Activated CD8-positive, alpha-beta memory T cell treated with anti-CD3 and anti-CD28 coated beads for 1 hour (primary cell): ENCODE measurements around the gene MEX3D.

Experiments
- DNase-seq, 2 donors: peaks; one replicate each; pipeline ENCODE4 v3.0.0-alpha.2; 2020; ENCODE audit warnings: low read depth in 1 of 2; ENCODE audit errors: extremely low read depth in 1 of 2

Gene MEX3D

DNA sequence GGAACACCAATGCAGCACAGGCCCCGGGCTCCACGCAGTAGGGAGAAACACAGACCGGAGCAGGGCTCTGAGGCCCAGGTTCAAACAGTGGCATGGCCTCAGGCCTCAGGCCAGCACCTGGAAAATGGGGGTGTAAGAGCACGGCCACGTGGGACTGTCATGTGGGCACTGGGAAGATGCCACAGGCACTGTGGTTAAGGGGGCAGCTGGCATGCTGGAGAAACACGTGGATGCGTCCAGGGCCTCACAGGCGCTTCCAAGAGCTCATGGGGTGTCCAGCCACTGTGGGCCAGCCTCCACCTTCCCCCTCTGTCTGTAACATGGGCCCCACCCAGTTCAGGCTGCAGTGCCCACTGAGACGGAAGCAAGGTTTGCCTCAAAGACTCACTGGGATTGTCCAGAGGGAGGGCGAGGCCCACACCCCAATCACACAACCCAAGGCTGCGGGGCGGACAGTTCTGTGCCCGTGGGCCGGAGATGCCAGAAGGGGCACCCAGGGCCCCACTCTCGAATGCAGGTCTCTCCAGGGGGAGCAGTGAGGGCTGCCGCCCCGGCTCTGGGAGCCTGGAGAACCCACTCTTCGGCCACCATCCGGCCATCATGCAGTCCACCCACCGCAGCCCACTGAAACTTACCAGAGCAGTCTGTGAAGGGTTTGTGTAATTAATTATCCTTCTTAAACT, 30.8 kb upstream of the MEX3D start:
- DNase-seq: no peak

DNA sequence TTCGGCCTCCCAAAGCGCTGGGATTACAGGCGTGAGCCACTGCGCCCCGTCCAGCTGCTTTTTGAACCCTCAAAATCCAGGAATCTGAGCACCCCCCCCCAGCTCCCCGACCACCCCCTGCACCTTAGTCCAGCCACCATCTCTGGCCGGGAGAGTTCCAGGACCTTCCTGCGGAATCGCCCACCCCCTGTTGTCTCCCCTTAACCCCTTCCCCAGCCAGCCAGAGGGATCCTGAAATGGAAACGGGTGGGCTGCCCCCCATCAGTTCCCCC, 25.3 kb upstream of the MEX3D start:
- DNase-seq: no peak

DNA sequence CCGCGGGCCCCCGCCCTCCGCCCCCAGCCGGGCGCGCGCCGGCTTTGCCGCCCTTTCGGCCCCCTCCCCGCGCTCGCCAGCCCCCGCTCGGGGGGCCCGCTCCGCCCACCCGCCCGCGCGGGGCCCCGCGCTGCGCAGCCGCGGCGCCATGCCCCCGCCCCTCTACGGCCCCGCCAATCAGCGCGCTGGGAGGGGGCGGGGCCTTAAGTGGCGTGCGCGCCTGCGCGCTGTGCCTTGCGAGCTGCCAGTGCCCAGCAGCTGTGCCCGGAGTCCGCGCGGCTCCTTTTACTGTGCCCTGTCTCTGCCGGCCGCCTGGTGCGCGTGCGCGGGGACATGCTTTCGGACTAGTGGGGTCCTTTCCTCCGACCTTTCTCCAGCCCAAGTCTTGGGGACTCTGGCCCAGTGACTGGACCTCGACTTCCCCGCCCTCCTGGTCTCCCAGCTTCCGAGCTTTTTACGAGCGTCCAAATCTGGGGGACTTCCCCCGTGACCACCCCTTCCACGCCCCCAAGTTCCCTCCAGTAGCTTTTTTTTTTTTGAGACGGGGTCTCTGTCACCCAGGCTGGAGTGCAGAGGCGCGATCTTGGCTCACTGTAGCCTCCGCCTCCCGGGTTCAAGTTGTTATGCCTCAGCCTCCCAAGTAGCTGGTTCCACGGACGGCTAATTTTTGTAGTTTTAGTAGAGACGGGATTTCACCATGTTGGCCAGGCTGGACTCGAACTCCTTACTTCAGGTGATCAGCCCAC, 24.8 kb upstream of the MEX3D start, which contains the start of gene MBD3:
MBD3 (minus strand) TSS at position 111 of the 746 bp plus-strand sequence. CDS start 234 bp downstream, outside the sequence.
- peak; percentile 53 to 84 for DNase-seq

DNA sequence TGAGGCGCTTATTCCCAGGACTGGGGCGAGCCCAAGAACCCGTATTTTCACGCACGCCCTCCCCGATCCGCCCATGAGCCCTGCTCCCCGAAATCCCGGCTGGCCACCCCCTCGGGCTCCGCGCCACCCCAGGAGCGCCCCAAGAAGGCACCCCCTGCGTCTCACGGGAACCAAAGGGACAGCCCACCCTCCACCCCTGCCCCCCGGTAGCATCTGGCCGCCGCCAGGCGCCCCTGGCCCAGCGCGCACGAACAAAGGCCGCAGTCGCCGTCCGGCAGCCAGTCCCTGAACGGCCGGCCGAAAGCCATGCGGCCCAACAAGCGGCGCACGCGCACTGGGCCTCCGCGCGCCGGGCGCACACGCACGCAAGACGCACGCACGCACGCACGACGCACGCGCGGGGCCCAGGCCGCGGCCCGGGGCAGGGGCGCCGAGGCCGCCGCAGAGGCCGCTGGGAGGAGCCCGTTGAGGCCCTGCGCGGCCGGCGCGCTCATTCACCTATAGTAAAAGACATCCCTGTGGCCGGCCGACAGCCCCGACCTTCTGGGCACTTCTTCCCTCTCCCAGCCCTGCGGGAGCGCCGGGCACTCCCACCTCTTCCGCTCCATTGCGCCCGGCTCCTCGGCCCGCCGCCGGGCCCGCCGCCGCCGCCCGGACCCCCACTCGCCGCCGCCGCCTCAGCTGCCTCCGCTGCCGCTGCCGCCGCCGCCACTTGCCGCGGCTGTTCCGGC, 24.1 kb upstream of the MEX3D start:
- DNase-seq: peak; percentile 44 to 73

DNA sequence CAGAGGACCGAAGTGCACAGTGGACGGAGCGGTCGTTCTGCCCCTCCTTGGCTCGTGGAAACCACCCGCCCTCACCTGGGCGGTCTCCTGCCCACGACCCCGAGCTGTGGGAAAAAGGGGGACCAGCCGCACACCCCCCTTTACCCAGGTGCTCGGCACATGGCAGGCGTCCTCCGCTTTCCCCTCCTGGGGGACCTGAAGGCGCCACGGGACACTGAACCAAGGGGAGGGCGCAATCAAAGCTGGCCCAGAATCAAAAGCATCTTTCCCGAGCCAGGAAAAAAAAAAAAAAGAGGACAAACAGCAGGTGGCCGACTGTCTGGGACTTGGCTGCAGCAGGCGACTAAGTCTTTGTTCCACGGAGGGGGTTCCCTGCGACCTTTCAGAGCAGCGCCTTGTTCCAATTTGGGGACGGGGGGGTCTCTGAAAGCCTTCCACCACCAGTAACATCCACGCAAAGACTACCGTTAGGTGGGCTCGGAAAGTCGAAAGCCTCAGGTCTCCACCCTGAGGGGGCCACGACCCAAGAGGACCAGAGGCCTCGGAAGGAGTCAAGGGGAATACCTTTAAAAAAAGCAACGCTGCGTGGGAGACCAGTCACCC, 23.4 kb upstream of the MEX3D start:
- DNase-seq: no peak

DNA sequence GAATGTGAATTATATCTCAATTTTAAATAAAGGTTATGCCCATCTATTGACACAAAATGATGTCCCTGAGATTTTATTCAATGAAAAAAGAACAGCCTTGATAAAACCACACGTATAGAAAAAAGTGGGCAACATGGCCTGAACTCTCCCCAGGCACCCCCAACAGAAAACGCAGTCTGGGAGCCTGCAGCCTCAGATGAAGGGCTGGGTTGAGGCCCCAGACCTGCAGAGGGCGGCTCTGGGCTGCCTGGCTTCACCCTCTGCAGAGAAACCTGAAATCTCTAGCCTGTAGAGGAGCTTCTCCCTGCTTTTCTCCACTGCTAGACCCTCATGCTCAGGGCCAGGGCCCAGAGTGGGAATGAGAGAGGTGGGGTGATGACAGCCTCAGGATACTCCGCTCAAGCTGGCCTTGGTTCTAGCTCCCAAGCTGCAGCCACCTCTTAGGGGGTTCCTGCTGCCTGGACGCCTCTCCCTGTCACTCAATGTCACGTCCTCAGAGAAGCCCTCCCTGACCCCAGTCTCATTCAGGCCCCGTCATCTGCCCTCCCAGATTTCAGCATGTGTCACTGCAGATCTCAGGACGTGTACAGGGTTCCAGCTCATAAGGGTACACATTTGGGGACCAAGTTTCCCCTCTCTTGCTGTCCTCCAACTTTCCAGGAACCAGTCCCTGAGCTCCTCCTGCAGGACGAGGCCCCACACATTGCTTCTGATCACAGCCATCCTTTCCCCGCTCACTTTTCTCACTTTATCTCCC, 22.7 kb upstream of the MEX3D start:
- no peak for DNase-seq

DNA sequence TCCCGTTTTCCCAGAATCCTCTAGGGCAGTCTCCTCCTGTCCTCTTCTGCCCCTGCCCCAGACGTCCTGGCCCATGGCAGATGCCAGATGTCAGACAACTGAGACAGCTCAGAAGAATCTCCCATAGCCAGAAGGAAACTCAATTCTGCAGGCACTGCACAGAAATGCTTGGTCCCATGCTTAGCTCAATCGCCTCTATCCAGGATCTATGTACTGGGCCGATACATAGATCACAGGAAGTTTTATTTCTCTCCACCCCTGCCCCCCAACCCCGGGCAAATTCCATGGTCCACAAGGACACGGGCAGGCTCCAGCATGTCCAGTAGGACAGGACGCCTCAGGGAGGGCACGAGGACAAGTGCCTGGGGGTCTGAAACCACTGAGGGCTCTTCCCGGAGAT, 19.7 kb upstream of the MEX3D start:
- DNase-seq: no peak

DNA sequence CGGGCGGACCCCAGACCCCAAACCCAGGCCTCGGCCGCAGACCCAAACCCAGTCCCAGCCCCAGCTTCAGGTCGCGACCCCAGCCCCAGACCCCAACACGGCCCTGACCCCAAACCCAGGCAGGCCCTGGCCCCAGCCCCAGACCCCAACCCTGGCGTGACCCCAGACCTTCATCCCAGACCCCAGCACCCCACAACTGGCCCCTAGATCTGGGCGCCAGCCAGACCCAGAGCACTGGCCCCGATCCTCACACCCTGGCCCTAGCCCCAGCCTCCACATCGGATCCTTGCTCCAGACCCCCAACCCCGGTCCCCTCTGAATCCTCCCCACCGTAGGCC, 17.1 kb upstream of the MEX3D start:
- DNase-seq: no peak

DNA sequence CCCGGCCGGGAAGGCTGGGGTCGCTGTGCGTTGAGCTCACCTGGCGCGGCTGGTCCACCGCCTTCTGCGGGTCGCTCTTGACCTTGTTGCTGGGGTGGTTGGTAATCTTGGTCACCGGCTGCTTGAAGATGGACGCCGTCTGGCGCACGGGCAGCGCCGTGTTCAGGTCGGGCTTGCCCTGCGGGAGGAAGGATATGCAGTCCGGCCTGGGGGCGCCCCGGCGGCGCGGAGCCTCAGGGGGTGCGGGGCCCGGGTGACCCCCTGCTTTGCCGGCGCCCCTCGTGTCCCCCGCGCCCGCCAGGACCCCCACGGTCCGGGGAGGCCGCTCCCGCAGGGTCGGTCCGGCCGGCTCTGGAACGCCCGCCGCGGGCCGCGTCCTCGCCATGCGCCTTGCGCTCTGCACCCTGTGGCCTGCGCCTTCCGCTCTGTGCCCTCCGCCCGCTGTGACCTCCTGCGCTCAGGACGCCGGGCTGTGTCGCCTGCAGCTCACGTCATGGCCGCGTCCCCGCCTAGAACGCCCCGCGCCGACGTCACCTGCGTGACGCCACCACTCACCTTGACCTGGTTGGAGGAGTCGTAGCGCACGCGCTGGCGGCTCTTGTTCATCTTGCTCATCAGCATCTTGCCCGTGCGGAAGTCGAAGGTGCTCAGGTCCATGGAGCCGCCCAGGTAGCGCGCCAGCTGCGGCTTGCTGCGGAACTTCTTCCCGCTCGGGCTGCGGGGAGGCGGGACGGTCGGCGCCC, 16.5 kb upstream of the MEX3D start:
- DNase-seq: no peak

DNA sequence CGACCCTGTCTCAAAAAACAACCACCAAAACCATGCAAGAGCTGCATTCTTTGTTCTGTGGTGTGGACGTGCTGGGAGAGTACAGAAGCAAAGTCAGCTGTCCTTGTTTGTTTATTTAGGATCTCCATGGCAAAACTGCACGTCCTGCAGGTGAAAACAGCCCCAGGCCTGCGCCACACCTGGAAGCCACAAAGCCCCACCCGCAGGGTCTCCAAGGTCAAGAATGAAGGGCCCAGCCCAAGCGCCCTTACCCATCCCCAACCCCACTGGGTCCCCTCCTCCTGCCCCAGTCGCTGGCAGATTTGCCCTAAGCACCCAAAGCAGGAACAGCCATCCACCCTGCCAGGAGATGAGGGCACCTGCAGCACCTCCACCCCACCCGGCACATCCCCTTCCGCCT, 14.1 kb upstream of the MEX3D start:
- no peak for DNase-seq

DNA sequence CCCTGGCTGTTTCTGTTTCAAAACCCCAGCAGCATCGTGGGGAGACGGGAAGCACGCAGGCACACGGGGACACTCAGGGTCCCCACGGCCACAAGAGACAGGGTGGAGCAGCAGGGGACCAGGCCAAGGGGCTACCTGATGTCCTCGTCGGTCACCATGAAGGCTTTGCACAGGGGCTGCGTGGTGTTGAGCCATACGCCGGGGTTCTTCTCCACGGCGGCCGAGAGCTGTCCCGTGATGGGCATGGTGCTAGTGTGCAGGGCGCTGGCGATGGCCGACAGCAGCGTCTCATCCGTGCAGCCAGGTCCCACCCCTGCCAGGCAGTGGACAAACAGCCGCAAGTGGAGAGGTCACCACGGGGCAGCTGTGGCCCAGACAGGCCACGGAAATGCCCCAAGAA, 12.8 kb upstream of the MEX3D start:
- no peak for DNase-seq

DNA sequence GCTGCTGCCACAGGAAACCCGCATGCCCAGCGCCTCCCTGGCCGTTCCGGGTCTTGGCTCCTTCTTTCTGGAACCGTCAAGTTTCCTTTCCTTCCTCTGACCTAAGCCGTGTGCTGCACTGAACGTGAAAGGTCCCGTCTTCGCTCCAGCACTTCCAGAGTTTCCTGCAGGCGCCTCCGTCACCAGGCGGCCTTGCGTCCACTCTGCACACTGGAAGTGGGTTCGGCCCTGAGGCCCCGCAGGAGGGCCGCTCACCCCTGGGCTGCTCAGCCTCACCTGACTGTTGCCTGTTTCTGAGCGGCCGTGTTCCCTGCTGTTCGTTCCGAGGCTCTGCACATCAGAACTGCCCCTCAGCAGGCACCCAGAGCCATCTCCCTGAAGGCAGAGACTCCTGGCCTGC, 12.3 kb upstream of the MEX3D start:
- no peak for DNase-seq

DNA sequence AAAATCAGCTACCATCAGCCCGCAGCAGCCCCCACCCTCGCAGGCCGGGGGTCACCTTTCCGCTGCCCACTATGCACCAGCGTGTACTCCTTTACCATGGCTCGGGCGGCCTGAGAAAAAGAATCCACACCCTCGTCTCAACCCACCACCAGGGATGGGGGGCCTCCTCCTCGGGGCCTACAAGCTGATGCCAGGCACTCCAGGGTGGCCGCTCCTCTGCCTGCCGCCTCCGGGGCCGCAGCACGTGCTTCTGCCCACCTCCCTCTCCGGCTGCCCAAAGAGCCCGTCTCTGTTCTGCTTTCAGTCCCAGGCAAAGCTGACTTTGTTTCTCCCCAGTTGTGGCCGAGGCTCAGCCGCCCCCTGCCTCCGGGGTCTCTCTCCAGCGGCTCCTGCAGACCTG, 11.1 kb upstream of the MEX3D start:
- no peak for DNase-seq

DNA sequence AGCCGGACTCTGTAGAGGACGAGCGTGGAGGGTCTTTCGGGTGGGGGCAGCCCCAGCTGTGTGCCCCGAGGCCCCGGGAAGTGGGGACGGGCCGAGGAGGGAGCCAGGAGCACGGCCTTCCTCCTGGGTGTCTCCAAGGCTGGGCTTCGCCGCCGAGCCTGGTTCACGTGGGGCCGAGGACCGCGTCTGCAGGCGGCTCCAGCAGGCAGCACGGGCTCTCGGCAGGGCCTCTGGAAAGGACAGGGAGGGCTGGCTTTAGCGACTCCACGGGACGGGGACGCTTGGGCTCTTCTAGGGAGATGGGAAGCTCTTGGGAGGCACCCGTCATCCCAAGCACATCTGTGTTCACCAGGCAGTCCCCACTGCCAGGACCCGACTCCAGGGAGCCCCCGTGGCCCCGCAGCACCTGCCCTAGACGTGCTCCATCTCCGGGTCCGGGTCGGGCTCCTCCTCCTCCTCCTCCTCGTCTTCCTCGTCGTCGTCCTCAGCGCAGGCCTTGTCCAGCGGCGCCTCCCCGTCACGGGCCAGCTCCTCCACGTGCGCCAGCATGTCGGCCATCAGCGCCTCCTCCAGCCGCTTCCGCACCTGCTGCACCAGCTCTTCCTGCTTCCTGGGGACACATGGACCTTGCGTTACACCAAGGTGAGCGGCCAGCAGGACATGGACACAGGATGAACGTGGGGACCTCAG, 9.9 kb upstream of the MEX3D start:
- DNase-seq: no peak

DNA sequence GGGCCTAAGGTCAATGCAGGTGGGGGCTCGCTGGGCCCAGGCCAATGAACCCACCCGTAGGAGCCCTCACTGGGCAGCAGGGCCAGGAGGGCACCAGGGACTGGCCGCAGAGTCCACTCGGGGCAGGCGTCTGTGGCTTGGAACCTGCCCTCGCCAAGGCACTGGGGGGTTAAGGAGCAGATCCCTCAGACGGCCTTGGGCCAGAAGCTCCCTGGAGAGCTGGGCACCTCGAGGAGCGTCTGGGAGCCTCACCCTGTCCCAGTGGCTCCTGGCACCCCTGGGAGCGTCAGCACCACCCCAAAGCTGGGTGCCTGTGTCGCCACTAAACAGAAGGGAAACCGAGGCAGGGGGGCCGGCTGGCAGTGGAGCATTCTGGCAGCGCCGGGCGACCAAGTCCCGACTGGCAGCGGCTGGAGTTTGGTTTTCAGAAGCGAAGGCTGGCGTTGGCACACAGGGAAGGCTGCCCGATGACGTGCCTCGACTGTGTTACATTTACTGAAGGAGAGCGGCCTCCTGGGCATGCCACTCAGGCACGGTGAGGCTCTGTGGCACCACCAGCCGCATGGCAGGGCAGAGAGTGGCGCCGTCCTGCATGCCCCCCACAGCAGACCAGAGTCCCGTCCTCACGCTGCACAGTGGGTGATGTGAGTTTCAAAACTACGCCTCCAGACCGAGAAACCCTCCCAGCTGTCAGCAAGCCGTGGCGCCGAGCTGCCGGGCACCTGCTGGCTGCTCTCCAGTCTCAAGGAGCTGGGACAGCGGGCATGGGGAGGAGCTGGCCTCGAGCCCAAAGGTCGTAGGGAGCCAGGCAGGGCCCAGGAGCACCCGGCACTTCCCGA, 9.2 kb upstream of the MEX3D start:
- DNase-seq: no peak

DNA sequence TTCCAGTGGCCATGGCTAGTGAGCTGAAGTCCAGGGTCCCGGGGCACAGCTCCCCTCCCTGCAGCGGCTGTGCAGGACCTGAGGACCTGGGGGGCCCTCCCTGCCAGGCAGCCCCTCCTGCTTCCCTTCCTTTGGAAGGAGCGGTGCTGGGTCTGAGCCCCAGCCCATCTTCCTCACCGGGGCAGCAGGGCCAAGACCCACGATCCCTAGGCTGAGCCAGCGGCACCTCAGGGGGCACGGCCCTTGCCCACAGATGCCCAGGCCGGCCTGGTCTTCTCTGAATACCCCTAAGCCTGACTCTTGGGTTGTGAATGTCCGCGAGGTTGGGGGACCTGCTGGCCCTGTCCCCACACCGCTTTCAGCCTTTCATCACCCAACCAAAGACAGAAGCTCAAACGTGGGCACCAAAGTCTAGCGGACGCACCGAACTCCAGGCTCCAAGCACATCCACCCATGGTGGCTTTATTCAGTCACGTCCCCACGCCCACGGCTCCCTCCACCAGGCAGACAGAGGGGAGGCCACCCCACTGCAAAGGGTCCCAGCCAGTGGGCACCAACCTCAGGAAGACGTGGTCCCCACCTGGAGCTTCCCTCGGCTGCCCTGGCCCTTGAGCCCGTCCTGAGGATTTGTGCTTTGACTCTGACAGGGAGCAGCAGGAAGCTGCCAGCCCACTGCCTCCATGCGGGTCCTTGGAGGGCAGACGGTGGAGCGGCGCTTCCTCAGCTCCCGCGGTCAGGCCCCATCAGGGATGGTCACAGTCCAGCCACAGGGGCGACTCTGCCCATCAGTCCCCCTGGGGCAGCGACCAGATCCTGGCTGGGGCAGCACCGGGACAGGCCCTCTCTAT, 8.3 kb upstream of the MEX3D start:
- no peak for DNase-seq

DNA sequence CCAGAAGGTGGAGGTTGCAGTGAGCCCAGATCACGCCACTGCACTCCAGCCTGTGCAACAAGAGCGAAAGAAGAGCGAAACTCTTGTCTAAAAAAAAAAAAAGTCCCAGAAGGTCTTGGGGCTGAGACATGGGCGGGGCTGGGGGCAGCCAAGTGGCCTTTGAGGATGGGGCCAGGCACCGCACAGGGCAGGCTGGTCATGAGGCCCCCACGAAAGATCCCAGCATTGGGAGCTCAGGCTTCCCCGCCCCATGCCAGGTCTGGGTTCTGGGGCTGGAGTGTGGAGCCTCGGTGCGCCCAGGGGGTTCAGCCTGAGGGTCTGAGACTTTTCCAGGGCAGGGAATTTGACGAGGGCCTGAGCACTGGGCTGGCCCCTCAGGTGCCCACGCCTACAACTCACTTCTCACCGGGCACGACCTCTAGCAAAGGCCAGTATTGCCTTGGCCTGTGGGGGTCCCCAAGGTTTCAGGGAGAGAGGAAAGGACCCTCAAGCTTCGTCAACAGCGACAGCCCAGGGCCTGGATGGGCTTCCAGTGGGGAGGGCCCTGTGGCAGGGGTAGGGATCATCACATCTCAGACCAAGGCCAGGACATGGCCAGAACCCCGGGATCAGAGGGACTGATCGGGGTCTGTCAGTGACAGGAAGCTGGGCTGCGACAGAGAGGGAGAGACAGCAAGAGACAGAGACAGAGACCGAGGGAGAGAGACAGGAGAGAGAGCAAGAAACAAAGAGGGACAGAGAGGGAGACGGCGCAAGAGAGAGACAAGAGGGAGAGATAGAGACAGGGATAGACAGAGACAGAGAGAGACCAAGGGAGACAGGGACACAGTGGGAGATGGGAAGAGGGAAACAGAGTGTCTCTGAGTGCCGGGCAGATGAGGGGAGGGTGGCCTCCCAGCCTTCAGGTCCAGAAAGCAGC, 7.5 kb upstream of the MEX3D start:
- DNase-seq: no peak
